ENCODE data around the gene GALNT10.

Gene GALNT10

DNA sequence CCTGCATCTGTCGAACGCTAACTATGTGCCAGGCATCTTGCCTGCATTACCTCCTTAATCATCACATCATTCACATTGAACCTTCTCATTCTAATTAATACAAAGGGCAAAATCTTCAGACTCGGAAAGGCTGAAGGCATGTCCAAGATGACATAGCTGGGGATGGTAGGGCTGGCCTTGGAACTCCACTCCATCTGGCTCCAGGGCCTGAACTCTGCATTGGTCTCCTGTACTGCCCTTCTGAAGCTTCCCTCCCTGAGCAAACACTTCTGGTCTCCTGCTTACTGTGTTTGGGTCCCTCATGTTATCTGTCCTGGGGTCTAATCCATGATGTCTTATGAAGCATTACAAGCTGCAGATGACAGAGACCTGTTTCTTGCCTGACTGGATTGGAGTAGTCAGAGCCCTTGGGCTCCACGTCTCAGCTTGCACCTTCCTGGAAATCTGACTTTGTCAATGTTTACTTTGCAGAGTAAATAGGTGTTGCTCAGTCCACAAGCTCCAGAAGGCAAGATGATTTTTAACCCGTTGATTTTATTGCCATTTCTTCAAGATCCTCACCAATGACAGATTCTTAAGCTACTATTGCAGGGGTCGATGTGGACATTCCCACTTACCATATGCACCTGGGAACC, 106.1 kb downstream of the GALNT10 start:
- no peak for DNase-seq (ENCODE audit: low read depth)

DNA sequence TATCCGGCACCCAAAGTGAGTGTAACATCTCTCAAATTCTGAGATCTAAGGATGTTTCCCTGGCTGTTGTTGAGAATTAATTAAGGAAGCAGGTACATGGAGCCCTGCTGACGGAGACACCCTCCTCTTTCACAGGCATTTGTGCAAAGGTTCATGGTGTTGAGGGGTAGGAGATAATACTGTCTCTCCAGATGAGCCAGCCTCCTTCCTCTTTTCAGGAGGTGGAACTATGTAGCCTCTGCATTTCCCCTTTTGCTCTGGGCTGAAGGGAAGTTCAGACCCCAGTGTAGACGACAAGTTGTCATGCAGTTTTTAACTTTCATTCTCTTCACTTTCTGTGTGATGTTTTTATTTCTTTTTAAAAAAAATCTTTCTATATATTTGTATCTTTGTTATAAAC, 107.5 kb downstream of the GALNT10 start:
- no peak for DNase-seq (ENCODE audit: low read depth)

GRCh38 chr5:154300207-154300883, 109.8 kb downstream of the GALNT10 start:
- no peak for DNase-seq (ENCODE audit: low read depth)

DNA sequence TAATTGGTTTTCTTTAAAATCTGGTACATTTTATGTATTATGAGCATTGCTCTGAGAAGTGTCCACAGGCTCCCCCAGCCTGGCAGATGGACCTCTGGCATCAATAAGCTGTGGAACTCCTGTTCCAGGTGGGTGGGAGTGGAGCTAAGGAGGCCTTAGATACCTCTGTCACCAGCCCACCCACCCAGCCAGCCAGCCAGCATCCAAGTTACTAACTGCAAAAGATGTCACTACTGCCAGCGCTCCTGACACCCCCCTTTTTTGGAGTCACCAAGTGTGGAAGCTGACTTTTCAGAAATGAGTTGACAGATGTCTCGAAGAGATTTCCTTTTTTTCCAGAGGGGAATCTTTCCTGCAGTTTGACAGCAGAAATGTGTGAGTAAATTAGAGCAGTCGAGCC, 111.2 kb downstream of the GALNT10 start:
- no peak for DNase-seq (ENCODE audit: low read depth)

DNA sequence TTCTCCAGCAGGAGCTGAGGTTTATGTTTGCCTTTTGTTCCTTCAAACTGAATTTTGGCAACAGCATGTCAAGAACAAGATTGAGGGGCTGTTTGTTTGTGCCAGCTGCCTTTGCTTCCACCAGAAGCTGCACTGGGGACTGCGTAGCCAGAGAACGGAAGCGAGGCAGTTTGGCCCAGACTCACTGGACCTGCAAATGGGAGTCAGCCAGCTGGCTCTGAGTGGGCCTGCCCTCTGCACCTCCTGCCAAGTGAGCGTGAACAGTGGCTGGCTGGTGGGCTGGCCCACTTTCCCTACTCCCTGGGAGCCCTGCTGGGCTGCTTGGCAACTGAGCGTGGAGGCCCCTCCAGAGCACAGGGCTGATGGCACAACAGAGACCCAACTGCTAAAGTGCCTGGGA, 111.6 kb downstream of the GALNT10 start:
- DNase-seq (ENCODE audit: low read depth), result no peak

- no peak for DNase-seq (ENCODE audit: low read depth)
Observed at GRCh38 chr5:154303133-154303532, 112.6 kb downstream of the GALNT10 start.

DNA sequence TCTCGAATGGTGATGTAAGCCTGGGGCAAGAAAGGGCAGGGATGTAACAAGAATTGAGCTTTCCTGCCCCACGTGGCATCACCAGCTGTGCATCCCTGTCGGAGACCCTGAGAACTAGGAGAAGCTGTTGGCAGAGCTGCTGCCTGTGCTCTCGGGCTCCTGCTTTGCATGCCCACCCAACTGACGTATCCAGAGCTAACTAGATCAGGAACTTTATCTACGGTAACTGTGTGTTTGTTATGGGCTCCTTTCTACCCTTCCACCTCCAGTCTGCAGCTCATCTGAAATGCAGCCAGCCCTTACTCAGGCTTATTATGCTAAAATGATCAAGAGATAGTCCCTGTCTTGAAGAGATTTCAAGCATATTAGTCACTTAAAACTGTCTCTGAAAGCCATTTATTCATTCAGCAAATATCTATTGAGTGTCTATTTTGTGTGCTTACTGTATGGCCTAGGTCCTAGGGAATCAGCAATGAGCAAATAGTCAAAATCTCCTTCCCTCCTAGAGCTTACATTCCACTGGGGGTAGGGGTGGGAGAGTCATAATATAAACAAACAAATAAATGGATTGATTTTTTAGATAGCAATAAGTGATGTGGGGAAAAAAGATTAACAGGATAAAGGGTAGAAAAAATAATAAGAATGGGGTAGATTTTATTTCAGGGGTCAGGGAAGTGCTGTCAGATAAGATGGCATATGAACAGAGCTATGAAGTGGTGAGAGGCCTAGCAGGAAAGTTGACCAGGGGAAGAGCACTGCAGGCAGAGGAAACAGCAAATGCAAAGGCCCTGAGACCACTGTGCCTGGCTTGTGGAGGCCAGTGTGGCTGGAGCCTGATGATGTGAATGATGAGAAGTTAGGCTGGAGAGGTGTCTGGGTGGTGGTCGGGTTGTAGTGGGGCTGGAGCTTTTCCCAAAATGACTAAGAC, 118.2 kb downstream of the GALNT10 start:
- no peak for DNase-seq (ENCODE audit: low read depth)

GRCh38 chr5:154309371-154309745, 118.8 kb downstream of the GALNT10 start:
- DNase-seq (ENCODE audit: low read depth), result no peak

GRCh38 chr5:154309805-154310204, 119.3 kb downstream of the GALNT10 start:
- DNase-seq (ENCODE audit: low read depth), result no peak

DNA sequence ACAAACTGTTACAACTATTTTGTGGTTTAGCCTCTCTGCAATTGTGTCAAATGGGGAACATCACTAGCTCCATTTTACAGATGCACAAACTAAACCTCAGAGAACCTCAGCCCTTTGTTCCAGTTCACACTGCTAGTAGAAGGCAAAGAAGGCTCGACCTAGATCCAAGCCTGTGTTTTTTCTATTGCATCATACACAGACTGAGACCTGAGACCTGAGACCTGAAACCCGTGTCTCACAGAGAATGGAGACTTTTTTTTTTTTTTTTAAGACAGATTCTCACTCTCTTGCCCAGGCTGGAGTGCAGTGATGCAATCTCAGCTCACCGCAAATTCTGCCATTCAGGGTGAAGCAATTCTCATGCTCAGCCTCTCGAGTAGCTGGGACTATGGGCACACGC, 120.8 kb downstream of the GALNT10 start:
- no peak for DNase-seq (ENCODE audit: low read depth)

GRCh38 chr5:154312000-154312399, 121.5 kb downstream of the GALNT10 start:
- DNase-seq (ENCODE audit: low read depth), result no peak

- DNase-seq (ENCODE audit: low read depth), result no peak
Observed at GRCh38 chr5:154312576-154312975, 122.0 kb downstream of the GALNT10 start.

DNA sequence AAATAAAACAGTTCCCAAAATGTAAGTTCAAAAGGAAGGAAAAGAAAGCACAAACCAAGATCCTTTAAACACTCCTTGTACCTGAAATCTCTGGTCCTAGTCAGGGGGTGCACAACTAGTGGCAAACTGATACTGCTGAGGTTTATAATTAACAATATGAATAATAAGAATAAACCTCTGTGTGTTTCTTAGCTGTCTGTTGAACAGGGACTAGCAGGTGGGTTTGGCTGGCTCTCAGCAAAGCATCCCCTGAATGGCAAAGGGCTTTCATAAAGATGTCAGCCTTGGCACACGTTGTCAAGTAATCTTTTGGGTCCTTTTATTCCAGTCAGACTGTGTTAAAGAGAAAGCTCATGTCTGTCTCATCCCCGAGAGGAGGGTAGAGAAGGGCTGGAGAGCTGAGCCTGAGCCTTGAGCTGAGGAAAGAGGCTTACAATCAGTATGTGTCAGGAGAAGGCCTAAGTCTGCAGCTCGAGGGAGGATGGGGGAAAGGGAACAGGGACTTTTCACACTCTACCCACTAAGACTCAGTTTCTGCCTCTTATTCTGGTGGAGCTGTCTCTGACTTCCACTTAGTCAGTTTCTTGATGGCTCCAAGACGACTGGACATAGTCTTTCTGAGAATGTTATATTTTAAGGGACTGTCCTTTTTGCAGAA, 123.0 kb downstream of the GALNT10 start:
- no peak for DNase-seq (ENCODE audit: low read depth)

DNA sequence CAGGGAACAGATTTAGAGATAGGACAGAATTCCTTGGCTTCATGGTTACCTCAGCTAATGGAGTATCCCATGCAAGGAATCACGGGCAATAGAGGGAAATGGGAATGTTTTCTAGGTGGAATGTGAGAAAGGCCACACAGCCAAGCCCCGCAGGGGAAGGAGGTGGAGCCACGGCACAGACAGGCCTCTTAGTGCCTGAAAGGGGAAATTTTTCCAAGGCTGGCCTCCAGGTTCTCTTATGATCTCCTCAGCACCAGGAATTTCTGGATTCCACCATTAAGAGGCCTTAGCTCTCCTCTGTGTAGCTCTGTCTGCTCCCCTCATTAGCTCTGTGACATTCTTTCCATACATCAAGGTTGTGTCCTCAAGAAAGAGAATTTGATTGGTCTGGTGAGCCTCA, 124.7 kb downstream of the GALNT10 start:
- no peak for DNase-seq (ENCODE audit: low read depth)

- no peak for DNase-seq (ENCODE audit: low read depth)
Observed at GRCh38 chr5:154315756-154316155, 125.2 kb downstream of the GALNT10 start.

DNA sequence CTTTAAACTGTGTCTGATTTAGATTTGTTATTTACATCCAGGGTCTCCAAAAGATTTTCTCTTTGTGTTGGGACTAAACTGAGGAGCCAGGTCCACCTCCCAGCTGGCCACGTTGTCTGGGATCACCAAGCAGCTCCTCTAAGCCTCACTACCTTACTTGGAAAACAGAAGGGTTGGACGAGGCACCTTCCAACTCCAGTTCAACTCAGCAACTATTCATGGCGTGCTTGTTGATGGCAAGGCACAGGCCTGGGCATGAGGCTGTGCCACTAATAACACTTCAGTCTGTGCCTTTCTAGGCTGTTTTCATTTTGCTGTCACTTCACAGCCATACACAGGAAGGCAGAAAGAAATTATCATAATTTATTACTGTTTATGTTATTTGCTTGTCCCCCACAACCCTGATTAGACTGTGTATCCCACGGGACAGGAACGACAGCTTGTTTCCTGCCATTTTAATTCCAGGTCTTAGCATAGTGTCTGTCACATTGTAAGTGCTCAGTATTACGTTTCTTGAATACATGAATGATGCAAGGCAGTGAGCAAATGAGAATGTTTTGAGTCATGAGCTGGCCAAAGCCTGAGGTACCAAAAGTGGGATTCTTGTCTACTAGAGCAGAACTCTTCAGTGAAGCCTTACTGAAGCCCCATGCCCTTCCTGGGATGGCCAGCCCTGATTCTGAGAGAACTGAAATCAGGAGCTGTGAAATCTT, 125.8 kb downstream of the GALNT10 start:
- no peak for DNase-seq (ENCODE audit: low read depth)

DNA sequence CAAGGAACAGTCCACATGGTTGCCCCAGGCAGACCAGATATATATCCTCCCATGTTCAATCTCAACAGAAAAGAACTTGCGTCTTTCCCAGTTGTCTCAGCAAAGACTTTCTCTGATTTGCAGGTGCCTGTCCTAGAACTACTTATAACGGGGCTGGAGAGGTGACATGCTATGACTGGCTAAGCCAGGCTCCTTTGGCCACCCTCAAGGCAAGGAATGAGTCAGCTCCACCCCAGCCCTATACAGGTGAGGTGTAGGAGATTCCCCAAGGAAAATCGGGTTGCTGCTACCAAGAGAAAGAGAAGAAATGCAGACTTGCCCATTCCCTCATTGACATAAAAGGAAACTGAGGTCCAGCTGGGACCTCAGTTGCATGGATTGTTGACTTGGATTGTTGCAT, 127.4 kb downstream of the GALNT10 start:
- no peak for DNase-seq (ENCODE audit: low read depth)

GRCh38 chr5:154318691-154319090, 128.2 kb downstream of the GALNT10 start:
- no peak for DNase-seq (ENCODE audit: low read depth)

GRCh38 chr5:154319736-154320135, 129.2 kb downstream of the GALNT10 start:
- no peak for DNase-seq (ENCODE audit: low read depth)

GRCh38 chr5:154320224-154321089, 129.9 kb downstream of the GALNT10 start:
- DNase-seq (ENCODE audit: low read depth), result no peak

GRCh38 chr5:154321546-154321945, 131.0 kb downstream of the GALNT10 start:
- no peak for DNase-seq (ENCODE audit: low read depth)

All from T-helper 22 cell (primary cell).